Activated B cell treated with CpG ODN at 0.5 μM for 24 hours (primary cell): Measurements from ENCODE around the gene BRD4. TPM values are rescaled to one million over a fixed set of nuclear protein-coding genes. Genes with fewer than 3 reads are reported as not detected.

ENCODE experiments used
- ATAC-seq: fragments of 200-7000 bp; cut with Tn5 transposase; one replicate; pipeline ENCODE4 v1.10.0; 2021; ENCODE audit warnings: low read depth, mild to moderate bottlenecking, moderate library complexity
- CTCF ChIA-PET: fragments of 350-600 bp; sonication (Branson Sonifier 250); formaldehyde crosslinking; loops from one replicate; lab custom pipeline; 2021; ENCODE audit warnings: antibody characterized with exemption; lab: Charles Lee
- POLR2A ChIA-PET: fragments of 350-600 bp; sonication (Branson Sonifier 250); formaldehyde crosslinking; loops from one replicate; lab custom pipeline; 2021; ENCODE audit warnings: antibody characterized with exemption; lab: Charles Lee
- DNase-seq: peaks from one replicate; pipeline ENCODE4 v3.0.0; 2022
- H3K27ac Mint-ChIP-seq: one replicate; pipeline ENCODE4 v1.8.0; 2020; ENCODE audit warnings: mixed read lengths
- H3K27me3 Mint-ChIP-seq: one replicate; pipeline ENCODE4 v1.8.0; 2021; ENCODE audit warnings: mixed read lengths
- H3K36me3 Mint-ChIP-seq: one replicate; pipeline ENCODE4 v1.8.0; 2021; ENCODE audit warnings: low read depth, mixed read lengths
- H3K4me1 Mint-ChIP-seq: one replicate; pipeline ENCODE4 v1.8.0; 2021; ENCODE audit warnings: mixed read lengths
- H3K4me3 Mint-ChIP-seq: one replicate; pipeline ENCODE4 v1.8.0; 2020; ENCODE audit warnings: mild to moderate bottlenecking, mixed read lengths
- H3K9me3 Mint-ChIP-seq: one replicate; pipeline ENCODE4 v1.8.0; 2020; ENCODE audit warnings: mixed read lengths
- CTCF ChIP-seq: fragments of 200-600 bp; IDR thresholded peaks from one replicate; pipeline ENCODE4 v1.8.0; 2022; ENCODE audit warnings: antibody characterized with exemption, mild to moderate bottlenecking
- intact Hi-C: fragments of 100-400 bp; cut with micrococcal nuclease; formaldehyde crosslinking; loops from one replicate; pipeline ENCODE4 v1.15.1; 2024
- total RNA-seq: library from RNA; stranded (reverse); gene quantifications from 2 replicates; pipeline ENCODE4 v1.2.3, GENCODE V29; 2022

BRD4 gene
- total RNA-seq, 1 donor from 2014 or later: 164 TPM

GRCh38 chr19:15248648-15249527 is 83.5 kb downstream of the BRD4 start:
- Mint-ChIP-seq H3K36me3 (peaks cover 89% of the 10 kb centered on the region), H3K9me3 (no peaks in the 10 kb centered on the region), H3K27me3 (no peaks in the 10 kb centered on the region), H3K4me1 (peaks cover 18% of the 10 kb centered on the region), H3K4me3 (no peak overlapping the region), H3K27ac (peak overlapping the region; percentile 9)
- intact Hi-C loops: no loop called here
- DNase-seq (no peak), ATAC-seq (no peak)
- TF ChIP-seq CTCF: no peak
- ChIA-PET POLR2A (interaction anchor here (0.6 to 0.9 kb wide), 2 partner anchors 85 to 317 kb away, joined by 3 to 4 read pairs; no protein-coding TSS in a partner anchor), CTCF (no interaction called here)

GRCh38 chr19:15248106-15248505 is 84.2 kb downstream of the BRD4 start:
- Mint-ChIP-seq H3K36me3 (peaks cover 88% of the 10 kb centered on the region), H3K27me3 (no peaks in the 10 kb centered on the region), H3K9me3 (no peaks in the 10 kb centered on the region), H3K4me3 (no peak overlapping the region), H3K4me1 (peaks cover 10% of the 10 kb centered on the region), H3K27ac (peak overlapping the region; percentile 9)
- TF ChIP-seq CTCF: no peak
- DNase-seq (no peak), ATAC-seq (no peak)
- CTCF ChIA-PET: no interaction called here
- POLR2A ChIA-PET: interaction anchor here (0.9 kb wide), 1 partner anchor 86 kb away, joined by 4 read pairs; no protein-coding TSS in a partner anchor
- intact Hi-C loops: no loop called here

GRCh38 chr19:15247107-15248014 is 85.0 kb downstream of the BRD4 start:
- Mint-ChIP-seq H3K27me3 (no peaks in the 10 kb centered on the region), H3K4me1 (peaks cover 3% of the 10 kb centered on the region), H3K9me3 (no peaks in the 10 kb centered on the region), H3K36me3 (peaks cover 84% of the 10 kb centered on the region), H3K27ac (no peak overlapping the region), H3K4me3 (no peak overlapping the region)
- CTCF ChIA-PET: no interaction called here
- no peak for TF ChIP-seq CTCF
- POLR2A ChIA-PET: interaction anchor here (0.9 kb wide), 1 partner anchor 86 kb away, joined by 4 read pairs; no protein-coding TSS in a partner anchor
- ATAC-seq (no peak), DNase-seq (no peak)
- intact Hi-C loops: no loop called here

- Mint-ChIP-seq H3K27me3 (no peaks in the 10 kb centered on the region), H3K9me3 (no peaks in the 10 kb centered on the region), H3K27ac (no peak overlapping the region), H3K4me3 (no peak overlapping the region), H3K36me3 (peaks cover 83% of the 10 kb centered on the region), H3K4me1 (no peaks in the 10 kb centered on the region)
- intact Hi-C loops: no loop called here
- no peak for ATAC-seq
- DNase-seq: no peak
- CTCF ChIA-PET: no interaction called here
- POLR2A ChIA-PET: no interaction called here
- no peak for TF ChIP-seq CTCF
Measured at GRCh38 chr19:15246198-15246481, 86.2 kb downstream of the BRD4 start.
